ENCODE data around the gene C1QB.

C1QB gene, protein sequence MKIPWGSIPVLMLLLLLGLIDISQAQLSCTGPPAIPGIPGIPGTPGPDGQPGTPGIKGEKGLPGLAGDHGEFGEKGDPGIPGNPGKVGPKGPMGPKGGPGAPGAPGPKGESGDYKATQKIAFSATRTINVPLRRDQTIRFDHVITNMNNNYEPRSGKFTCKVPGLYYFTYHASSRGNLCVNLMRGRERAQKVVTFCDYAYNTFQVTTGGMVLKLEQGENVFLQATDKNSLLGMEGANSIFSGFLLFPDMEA

DNA sequence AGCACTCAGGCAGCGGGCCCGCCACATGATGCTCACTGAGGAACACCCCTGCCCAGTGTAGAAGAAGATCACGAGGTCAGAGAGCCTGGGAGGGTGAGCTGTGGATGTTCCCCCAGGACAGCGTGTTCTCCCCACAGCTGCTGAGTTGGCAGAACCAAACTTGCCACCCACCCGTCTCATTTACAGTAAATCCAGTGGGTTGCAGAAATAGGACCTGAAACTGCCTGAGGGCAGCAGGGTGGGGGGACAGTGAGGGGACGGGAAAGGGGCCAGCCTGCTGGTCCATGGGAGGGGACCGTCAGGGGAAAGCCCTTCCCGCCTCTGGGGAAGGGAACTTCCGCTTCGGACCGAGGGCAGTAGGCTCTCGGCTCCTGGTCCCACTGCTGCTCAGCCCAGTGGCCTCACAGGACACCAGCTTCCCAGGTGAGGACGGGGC, at the start of gene C1QB:
TSS of gene C1QB (plus strand) at position 356 of the 436 bp plus-strand sequence. CDS start 6,227 bp downstream, outside the sequence.
- TF ChIP-seq CTCF (conservative IDR thresholded peaks at IDR 0.05; ENCODE audit: low read depth, low read length), result no peak
- no peak for DNase-seq (ENCODE audit: low read depth)
- H3K4me3 ChIP-seq (ENCODE audit: low read length), result no peak within 1 kb of the TSS

DNA sequence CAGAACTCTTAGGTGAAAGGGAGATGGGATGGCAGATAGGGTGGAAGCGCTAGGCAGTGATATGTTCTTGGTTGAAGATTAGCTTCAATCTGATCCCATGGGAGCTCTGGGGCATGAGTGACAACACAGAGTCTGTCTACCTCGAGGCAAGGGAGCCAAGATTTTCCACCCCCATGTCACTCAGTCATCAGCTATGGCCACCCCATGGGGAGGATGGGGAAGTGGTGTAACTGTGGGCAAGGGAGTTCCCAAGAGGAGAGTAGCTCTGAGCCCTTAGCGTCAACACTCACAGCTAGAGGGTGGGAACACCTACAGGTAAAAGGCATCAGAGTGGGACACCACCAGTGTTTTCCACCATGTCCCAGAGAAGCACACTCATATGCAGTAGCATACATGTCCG, 46.9 kb upstream of the C1QB start:
- DNase-seq (ENCODE audit: low read depth), result no peak
- TF ChIP-seq CTCF (conservative IDR thresholded peaks at IDR 0.05; ENCODE audit: low read depth, low read length), result no peak
- no peak overlapping the region for H3K4me3 ChIP-seq (ENCODE audit: low read length)

GRCh38 chr1:22607154-22607553, 45.9 kb upstream of the C1QB start:
- no peak for DNase-seq (ENCODE audit: low read depth)
- no peak overlapping the region for H3K4me3 ChIP-seq (ENCODE audit: low read length)
- no peak for TF ChIP-seq CTCF (conservative IDR thresholded peaks at IDR 0.05; ENCODE audit: low read depth, low read length)

GRCh38 chr1:22608361-22608760, 44.7 kb upstream of the C1QB start:
- DNase-seq (ENCODE audit: low read depth), result no peak
- TF ChIP-seq CTCF (conservative IDR thresholded peaks at IDR 0.05; ENCODE audit: low read depth, low read length), result no peak
- no peak overlapping the region for H3K4me3 ChIP-seq (ENCODE audit: low read length)

GRCh38 chr1:22609291-22609690, 43.7 kb upstream of the C1QB start:
- no peak for TF ChIP-seq CTCF (conservative IDR thresholded peaks at IDR 0.05; ENCODE audit: low read depth, low read length)
- H3K4me3 ChIP-seq (ENCODE audit: low read length), result no peak overlapping the region
- DNase-seq (ENCODE audit: low read depth), result no peak

- H3K4me3 ChIP-seq (ENCODE audit: low read length), result no peak overlapping the region
- TF ChIP-seq CTCF (conservative IDR thresholded peaks at IDR 0.05; ENCODE audit: low read depth, low read length), result no peak
- no peak for DNase-seq (ENCODE audit: low read depth)
Observed at GRCh38 chr1:22611530-22611947, 41.5 kb upstream of the C1QB start.
